Measurements from ENCODE around the gene USP15.

GRCh38 chr12:62351326-62351725 lies 91.1 kb downstream of the USP15 start:
- TF ChIP-seq EZH2 (IDR thresholded peaks at IDR 0.05; ENCODE audit: insufficient read depth, poor library complexity, severe bottlenecking) (no peak), EZH2phosphoT487 (IDR thresholded peaks at IDR 0.05; ENCODE audit: insufficient read depth, low read depth) (no peak)
